ENCODE data around the gene PHF21B.

Gene PHF21B

DNA sequence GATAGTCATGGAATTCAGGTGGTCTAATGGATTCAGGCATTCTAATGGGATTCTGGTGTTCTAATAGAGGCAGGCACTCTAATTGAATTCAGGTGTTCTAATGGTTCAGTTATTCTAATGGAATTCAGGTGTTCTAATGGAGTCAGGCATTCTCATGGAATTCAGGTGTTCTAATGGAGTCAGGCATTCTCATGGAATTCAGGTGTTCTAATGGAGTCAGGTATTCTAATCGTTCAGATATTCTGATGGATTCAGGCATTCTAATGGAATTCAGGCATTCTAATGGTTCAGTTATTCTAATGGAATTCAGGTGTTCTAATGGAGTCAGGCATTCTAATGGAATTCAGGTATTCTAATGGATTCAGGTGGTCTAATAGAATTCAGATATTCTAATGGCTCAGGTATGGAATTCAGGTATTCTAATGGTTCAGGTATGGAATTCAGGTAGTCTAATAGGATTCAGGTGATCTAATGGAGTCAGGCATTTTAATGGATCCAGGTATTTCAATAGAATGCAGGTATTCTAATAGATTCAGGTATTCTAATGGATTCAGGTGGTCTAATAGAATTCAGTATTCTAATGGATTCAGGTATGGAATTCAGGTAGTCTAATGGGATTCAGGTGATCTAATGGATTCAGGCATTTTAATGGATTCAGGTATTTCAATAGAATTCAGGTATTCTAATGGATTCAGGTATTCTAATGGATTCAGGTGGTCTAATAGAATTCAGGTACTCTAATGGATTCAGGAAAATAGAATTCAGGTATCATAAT, 22.0 kb upstream of the PHF21B start:
- no peaks in the 10 kb centered on the region for H3K9me3 ChIP-seq
- peaks cover 46% of the 10 kb centered on the region for H3K27me3 ChIP-seq
- H3K36me3 ChIP-seq, result no peaks in the 10 kb centered on the region
- H3K27ac ChIP-seq, result no peak overlapping the region
- TF ChIP-seq, protein P1, sequence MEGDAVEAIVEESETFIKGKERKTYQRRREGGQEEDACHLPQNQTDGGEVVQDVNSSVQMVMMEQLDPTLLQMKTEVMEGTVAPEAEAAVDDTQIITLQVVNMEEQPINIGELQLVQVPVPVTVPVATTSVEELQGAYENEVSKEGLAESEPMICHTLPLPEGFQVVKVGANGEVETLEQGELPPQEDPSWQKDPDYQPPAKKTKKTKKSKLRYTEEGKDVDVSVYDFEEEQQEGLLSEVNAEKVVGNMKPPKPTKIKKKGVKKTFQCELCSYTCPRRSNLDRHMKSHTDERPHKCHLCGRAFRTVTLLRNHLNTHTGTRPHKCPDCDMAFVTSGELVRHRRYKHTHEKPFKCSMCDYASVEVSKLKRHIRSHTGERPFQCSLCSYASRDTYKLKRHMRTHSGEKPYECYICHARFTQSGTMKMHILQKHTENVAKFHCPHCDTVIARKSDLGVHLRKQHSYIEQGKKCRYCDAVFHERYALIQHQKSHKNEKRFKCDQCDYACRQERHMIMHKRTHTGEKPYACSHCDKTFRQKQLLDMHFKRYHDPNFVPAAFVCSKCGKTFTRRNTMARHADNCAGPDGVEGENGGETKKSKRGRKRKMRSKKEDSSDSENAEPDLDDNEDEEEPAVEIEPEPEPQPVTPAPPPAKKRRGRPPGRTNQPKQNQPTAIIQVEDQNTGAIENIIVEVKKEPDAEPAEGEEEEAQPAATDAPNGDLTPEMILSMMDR (IDR thresholded peaks at IDR 0.05), result no peak
- H3K4me1 ChIP-seq (ENCODE audit: control insufficient read depth in 1 of 2, insufficient read depth in 1 of 2, low read depth in 1 of 2, low read length in 1 of 2), result no peaks in the 10 kb centered on the region
- H3K4me3 ChIP-seq (ENCODE audit: low read depth in 1 of 2, low read length in 1 of 2), result no peak overlapping the region

DNA sequence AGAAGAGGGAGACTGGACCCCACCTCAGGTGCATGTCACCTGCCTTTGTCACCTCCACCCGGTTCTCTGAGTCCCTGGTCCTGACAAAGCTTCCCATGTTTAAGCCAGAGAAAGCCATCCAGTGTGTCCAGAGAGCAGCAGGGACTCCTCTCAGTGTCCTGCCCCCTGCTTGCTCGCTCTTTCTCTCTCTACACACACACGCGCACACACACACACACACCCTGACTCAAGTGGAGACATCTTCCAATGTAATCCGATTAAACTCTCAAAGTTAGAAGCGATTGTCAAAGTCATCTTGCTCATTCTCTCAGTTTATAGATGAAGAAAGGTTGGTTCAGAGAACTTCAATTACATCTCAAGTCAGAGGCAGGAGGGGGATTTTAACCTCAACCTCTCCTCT, 19.7 kb upstream of the PHF21B start:
- H3K4me3 ChIP-seq (ENCODE audit: low read depth in 1 of 2, low read length in 1 of 2), result no peak overlapping the region
- no peaks in the 10 kb centered on the region for H3K4me1 ChIP-seq (ENCODE audit: control insufficient read depth in 1 of 2, insufficient read depth in 1 of 2, low read depth in 1 of 2, low read length in 1 of 2)
- H3K27me3 ChIP-seq, result peaks cover 55% of the 10 kb centered on the region
- H3K36me3 ChIP-seq, result no peaks in the 10 kb centered on the region
- no peaks in the 10 kb centered on the region for H3K9me3 ChIP-seq
- TF ChIP-seq, protein P1 (IDR thresholded peaks at IDR 0.05), result no peak
- no peak overlapping the region for H3K27ac ChIP-seq

DNA sequence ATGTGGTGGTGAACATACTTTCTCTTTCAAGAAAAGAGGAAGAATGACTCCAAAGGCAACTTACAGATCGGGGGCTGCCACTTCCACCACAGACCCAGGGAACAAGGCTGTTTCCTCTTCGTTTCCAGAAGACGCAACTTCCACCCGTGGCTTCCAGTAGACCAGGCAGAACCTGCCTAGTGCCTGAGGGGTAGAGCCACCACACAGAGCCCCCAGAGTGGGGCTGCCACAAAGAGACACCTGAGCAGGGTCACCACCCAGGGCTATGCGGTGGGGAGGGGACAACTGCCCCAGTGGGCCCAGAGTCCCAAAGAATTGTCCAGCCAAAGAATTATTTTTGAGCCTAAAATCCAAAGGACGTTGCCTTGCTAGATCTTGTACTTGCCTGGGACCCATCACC, 16.7 kb upstream of the PHF21B start:
- H3K27me3 ChIP-seq, result peaks cover 73% of the 10 kb centered on the region
- no peaks in the 10 kb centered on the region for H3K36me3 ChIP-seq
- no peaks in the 10 kb centered on the region for H3K9me3 ChIP-seq

DNA sequence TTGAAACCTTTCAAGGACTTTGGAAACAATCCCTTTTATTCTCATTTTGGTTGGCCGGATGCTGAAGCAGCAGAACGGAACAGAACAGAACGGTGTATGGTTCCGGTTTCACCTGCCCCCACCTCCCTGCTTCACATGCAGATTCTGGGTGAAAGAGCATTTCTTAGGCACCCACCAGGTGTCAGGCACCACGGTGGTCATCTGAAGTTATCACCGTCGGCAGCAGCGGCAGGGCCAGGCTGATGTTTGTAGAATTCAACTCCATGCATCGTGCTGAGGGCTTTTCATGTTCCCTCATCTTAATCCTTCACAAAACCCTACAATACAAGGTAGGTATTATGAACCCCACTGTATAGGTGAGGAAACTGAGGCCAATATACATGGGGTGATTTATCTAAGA, 13.6 kb upstream of the PHF21B start:
- Histone ChIP-seq H3K36me3 (no peaks in the 10 kb centered on the region), H3K9me3 (no peaks in the 10 kb centered on the region), H3K27me3 (peaks cover 72% of the 10 kb centered on the region), H3K27ac (no peak overlapping the region), H3K4me1 (ENCODE audit: control insufficient read depth in 1 of 2, insufficient read depth in 1 of 2, low read depth in 1 of 2, low read length in 1 of 2) (no peaks in the 10 kb centered on the region), H3K4me3 (ENCODE audit: low read depth in 1 of 2, low read length in 1 of 2) (no peak overlapping the region)
- TF ChIP-seq, protein P1 (IDR thresholded peaks at IDR 0.05), result no peak

More for the DNA sequence above, 16.7 kb upstream of the PHF21B start:
- H3K4me1 ChIP-seq (ENCODE audit: control insufficient read depth in 1 of 2, insufficient read depth in 1 of 2, low read depth in 1 of 2, low read length in 1 of 2), result no peaks in the 10 kb centered on the region
- no peak overlapping the region for H3K27ac ChIP-seq
- TF ChIP-seq, protein P1 (IDR thresholded peaks at IDR 0.05), result no peak
- H3K4me3 ChIP-seq (ENCODE audit: low read depth in 1 of 2, low read length in 1 of 2), result no peak overlapping the region

DNA sequence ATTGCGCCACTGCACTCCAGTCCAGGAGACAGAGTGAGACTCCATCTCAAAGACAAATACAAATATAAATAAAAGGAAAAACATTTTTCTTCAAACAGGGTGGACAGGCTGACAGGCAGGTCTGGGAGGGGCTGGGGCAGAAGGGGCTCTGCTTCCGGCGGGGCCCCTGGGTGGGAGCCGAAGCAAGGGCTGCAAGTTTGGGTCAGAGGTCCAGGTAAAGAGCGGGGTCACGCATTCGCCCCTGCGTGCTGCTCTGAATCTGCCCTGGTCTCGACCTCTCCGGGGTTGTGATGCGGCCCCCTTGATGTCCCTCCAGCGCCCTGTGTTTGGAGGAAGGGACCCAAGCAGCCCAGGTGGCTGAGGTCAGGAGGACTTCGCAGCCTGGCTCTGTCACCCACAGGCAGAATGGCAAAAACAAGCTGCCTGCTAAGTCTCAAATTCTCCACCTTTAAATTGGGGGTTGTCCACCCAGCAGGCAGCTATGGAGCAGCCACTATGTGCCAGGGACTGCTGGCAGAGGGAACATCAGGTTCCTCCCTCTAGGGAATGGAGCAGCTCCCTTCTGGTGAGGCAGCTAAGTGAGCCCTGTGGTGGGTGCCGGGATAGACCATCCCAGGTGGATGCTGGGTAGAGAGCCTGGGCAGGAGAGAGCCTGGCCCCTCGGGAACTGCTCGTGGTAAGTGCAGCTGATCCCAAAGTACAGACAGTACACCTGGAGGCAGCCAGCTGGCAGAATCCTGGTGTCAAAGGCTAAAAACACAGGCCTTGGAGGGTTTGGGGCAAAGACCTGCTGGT, 10.3 kb upstream of the PHF21B start:
- peaks cover 75% of the 10 kb centered on the region for H3K27me3 ChIP-seq
- no peaks in the 10 kb centered on the region for H3K36me3 ChIP-seq
- TF ChIP-seq, protein P1 (IDR thresholded peaks at IDR 0.05), result no peak
- H3K9me3 ChIP-seq, result no peaks in the 10 kb centered on the region
- H3K4me1 ChIP-seq (ENCODE audit: control insufficient read depth in 1 of 2, insufficient read depth in 1 of 2, low read depth in 1 of 2, low read length in 1 of 2), result no peaks in the 10 kb centered on the region
- no peak overlapping the region for H3K4me3 ChIP-seq (ENCODE audit: low read depth in 1 of 2, low read length in 1 of 2)
- no peak overlapping the region for H3K27ac ChIP-seq
